ENCODE results near the gene TIGD1.

Gene TIGD1

DNA sequence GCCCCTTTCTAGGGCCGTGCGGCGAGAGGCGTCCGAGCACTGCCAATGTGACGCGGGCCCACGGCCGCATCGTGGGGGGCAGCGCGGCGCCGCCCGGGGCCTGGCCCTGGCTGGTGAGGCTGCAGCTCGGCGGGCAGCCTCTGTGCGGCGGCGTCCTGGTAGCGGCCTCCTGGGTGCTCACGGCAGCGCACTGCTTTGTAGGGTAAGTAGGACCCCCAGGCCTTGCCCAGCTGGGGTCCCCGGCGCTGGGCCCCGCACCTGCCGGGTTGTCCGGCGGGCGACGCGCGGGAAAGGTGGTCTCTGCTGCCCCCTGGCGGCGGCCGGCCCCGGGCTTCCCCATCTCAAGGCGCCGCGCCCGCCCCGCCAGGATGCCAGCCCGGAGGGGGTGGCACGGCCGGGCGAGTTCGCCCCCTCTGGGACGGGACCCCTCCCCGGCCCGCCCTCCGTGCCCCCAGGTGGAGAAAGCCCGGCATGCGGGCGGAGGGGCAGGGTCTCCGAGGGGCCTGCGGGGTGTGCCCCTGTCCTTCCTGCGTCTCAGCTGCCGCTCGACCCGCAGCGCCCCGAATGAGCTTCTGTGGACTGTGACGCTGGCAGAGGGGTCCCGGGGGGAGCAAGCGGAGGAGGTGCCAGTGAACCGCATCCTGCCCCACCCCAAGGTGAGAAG is 28.3 kb downstream of the TIGD1 start:
- DNase-seq: peak; percentile 36

DNA sequence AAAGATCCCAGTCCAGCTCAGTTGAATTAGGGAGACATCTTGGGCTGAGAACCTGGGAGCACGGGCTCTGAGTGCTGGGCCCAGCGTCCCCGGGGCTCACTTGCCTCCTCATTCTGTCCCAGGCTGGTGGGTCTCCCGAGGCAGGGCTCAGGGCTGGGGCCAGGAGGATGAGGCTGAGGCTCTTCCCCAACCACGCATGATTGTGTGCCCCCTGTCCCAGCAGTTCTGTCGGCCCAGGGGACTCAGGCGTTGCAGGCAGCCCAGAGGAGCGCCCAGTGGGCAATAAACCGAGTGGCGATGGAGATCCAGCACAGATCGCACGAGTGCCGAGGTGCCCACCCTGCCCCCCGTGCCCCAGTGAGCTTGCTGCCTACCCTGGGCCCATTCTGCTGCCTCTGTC is 29.3 kb downstream of the TIGD1 start:
- DNase-seq: no peak

DNA sequence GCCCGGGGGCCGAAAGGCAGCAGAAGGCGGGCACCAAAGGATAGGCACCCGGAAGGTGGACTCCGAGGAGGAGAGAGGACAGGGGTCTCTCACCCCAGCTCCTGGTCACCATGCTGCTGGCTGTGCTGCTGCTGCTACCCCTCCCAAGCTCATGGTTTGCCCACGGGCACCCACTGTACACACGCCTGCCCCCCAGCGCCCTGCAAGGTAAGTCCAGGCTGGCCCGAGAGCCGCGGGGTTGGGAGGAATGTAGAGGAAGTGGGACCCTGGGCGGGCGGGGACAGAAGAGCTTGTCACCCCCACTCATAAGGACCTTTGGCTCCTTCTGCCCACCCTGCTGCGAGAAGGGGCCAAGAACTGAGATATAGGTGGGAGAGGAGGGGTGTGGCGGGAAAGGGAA is 29.9 kb downstream of the TIGD1 start:
- no peak for DNase-seq

DNA sequence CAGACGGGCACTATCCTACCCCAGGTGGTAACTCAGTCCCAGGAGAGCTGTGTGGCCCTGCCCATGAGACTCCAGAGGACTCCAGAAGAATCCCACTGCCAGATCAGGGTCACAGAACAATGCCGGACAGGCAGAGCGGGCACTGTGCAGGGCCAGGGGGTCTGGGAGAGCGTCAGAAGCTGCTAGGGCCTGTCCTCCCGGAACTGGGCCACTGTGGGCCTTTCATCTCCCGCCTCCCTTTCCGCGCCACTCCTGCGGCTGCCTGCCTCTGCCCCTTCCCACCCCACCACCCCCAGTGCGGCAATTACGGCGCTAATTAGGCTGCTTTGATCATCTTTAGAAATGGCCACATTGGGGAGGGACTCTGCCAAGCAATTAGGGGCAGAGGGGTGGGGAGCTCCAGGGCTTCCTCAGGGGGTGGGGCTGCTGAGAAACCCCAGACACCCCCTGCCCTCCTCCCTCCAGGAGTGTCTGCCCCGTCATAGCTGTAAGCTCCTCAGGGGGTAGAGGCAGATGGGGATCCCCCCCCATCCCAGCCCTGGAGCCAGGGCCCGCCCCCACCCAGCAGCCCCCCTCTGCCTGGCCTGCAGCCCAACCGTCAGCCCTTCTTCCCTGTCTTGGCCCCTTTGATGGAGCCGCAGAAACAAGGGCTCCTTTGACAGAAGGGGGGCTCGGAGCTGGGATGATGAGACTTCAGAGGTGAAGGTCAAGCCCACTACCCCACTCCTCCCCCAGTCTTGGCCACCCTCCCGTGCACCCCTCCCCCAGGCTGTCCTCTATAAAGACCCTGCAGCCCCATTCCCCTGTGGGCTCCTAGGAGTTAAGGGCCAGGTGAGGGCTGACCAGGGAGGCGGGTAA is 30.5 kb downstream of the TIGD1 start, which contains the start of gene PRSS56:
Gene PRSS56, plus strand, starts transcription at position 808 of the 858 bp plus-strand sequence. CDS start 211 bp downstream, outside the sequence.
- no peak for DNase-seq

DNA sequence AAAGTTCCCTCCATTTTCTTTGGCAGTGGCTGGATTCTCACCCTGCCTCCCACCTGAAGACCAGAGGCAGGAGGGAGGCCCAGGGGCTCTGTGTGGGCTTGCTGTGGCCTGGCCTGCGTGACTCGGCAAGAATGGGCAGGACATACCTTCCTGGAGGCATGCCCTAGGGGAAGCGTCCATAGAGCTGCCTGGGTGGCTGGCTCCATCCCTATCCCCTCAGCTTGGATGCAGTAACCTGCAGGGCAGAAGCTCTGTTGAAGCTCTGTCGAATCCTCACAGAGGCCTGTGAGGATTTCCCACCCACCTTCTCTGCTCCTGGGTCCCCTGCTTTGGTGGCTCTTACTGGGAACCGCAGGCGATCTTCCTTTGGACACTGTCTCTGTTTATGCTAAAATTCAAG is 31.5 kb downstream of the TIGD1 start:
- no peak for DNase-seq

GRCh38 chr2:232516551-232516950 is 33.8 kb downstream of the TIGD1 start:
- no peak for DNase-seq

- DNase-seq: no peak
These were observed 34.7 kb downstream of the TIGD1 start for GRCh38 chr2:232515639-232516038.

DNA sequence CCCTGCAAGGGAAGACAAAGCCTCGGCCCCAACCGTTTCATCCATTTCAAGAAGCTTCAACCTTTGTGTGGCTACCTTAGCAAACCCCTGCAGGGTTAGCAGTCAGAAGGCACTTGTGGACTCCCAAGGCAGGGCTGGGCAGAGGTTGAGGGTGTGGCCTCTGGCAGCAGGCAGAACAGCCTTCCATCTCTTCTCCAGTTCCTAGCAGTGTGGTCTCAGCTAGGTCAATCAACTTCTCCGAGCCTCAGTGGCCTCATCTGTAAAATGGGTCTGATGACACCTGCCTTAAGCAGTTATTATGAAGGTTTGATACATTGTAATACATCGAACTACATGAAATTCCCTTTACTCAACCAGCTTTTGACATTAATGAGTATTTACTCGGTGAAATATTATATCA is 37.0 kb downstream of the TIGD1 start:
- DNase-seq: no peak

- DNase-seq: no peak
These were observed 37.8 kb downstream of the TIGD1 start for GRCh38 chr2:232512602-232513001.

GRCh38 chr2:232511336-232511890 is 38.9 kb downstream of the TIGD1 start:
- no peak for DNase-seq

GRCh38 chr2:232508251-232508650 is 42.1 kb downstream of the TIGD1 start:
- DNase-seq: no peak

- no peak for DNase-seq
These were observed 43.6 kb downstream of the TIGD1 start for GRCh38 chr2:232506709-232507108.

GRCh38 chr2:232505856-232506255 is 44.5 kb downstream of the TIGD1 start:
- DNase-seq: no peak

GRCh38 chr2:232504438-232504837 is 45.9 kb downstream of the TIGD1 start:
- DNase-seq: no peak

- DNase-seq: no peak
These were observed 46.5 kb downstream of the TIGD1 start for GRCh38 chr2:232503809-232504323.

DNA sequence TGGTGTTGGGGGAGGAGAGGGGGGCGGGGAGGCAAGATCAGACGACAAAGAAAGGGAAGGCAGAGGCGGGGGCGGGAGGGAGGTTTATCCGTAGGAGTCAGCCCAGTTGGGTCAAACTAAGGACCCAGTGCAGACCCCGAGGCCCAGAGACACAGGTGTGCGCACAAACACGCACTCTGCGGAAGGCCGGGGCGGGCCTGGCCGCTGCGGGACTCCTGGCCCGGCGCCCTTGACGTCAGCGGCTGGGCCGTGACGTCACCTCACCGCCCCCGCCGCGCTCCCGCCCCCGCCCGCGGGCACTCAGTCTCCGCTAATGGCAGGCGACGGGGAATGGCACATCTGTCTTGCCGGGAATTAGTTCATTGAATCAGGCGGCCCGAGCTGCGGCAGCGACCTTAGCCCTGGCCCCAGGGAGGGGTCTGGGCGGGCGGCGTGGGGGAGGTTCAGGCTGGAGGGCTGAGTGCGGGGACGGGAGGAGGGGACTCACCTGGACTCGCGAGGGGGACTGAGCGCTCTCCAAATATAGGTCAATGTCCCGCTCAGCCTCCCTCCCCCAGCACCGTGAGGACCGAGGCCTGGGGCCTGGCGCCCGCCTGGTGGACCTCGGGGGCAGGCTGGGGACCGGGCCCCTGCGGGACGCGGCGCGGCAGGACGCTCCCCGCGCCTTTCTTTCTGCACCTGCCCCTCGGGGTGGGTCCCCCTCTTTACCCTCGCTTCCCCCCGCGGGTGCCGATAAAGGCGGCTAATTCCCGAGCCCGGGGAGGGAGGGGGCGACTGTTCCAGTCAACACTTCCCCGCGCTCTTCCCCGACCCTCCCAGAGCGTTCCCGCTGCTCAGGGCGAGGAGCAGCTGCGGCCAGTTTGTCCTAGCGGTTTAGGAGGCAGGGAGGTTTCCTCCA is 47.2 kb downstream of the TIGD1 start:
- DNase-seq: peak; percentile 63

DNA sequence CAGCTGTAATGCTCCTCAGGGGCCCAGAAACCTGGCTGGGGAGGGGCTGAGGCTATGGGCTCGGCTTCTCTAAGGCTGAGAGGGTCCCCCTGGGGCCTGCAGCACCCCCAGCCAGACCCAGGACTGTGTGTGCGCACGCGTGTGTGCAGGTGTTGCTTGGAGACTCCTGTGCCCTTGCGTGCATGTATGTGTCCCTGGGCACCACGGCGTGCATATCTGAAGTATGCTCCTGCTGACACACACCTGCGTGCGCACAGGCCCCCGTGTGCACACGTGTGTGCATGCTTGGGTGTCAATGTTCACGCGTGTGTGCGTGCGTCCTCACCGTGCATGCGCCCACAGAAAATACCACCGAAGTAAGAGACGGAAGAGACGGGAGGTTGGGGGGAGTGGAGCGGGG is 47.8 kb downstream of the TIGD1 start:
- peak; percentile 31 for DNase-seq

DNA sequence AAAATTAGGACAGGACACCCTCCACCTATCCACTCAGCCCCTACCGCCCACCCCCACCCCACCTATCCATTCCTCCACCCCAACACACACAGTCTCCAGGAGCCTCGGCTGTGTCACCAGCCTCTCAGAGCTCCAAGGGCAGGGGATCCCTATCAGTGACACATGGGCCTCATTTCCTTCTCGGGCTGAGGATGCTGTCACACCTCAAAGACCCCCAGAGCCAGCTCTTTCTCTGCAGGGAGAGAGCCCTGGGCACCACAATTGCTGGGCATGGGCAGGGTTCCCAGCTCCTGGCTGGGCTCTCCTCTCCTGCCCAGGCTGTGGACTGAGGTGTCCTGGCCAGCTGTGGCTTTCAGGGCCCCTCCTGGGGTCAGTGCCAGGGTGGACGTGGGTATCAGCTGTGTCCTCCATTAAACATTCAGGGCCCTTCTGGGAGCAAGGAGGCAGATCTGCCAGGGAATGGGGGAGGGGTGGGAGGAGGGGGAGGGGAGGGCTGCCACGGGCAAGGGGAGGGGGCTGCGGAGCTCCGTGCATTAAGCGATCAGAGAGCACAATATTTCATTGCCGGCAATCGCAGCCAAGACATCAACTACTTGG is 48.5 kb downstream of the TIGD1 start:
- no peak for DNase-seq

- DNase-seq: no peak
These were observed 49.0 kb downstream of the TIGD1 start for GRCh38 chr2:232501331-232501771.

DNA sequence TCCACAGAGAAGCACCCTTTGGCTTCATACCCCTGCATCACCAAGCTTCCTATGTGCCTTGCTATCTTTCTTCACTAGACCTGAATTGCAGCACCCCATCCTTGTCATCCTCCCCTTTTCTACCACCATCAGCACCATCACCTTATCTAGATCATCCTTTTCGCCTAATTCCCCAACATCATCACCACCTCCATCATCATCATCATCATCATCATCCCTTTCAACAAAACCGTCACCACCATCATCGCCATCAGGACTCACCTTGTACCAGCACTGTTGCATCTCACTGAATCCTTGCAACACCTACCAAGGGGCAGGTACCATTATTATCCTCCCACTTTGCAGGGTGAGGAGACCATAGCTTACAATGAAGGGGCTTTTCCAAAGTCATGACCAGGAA is 51.9 kb downstream of the TIGD1 start:
- no peak for DNase-seq
